Measurements from ENCODE around the gene FOXRED1. TPM values are rescaled to one million over a fixed set of nuclear protein-coding genes. Genes with fewer than 3 reads are reported as not detected.
"Not testable (repeated sequence)": the region's sequence is repeated elsewhere in the genome, so short reads cannot be mapped to it uniquely, and the experiment has no call there.

Gene FOXRED1
- total RNA-seq, 2 experiments from 2014 or later = 34.8 to 43.4 TPM

- H3K4me3 Mint-ChIP-seq; H3K36me3 Mint-ChIP-seq (ENCODE audit: low read depth); H3K4me1 Mint-ChIP-seq; H3K27me3 Mint-ChIP-seq; POLR2A ChIA-PET; H3K9me3 Mint-ChIP-seq; DNase-seq; H3K27ac Mint-ChIP-seq: not testable (repeated sequence)
- CTCF ChIA-PET = interaction anchor here (1.8 kb wide), 1 partner anchor 7 kb away, joined by 4 read pairs; no protein-coding TSS in a partner anchor
These were observed 13.4 kb upstream of the FOXRED1 start for GRCh38 chr11:126255507-126255906.

GRCh38 chr11:126256216-126256615 is 12.7 kb upstream of the FOXRED1 start:
- no peaks in the 10 kb centered on the region for H3K4me1 Mint-ChIP-seq
- no peaks in the 10 kb centered on the region for H3K27me3 Mint-ChIP-seq
- DNase-seq = no peak
- CTCF ChIA-PET = no interaction called here
- no peaks in the 10 kb centered on the region for H3K9me3 Mint-ChIP-seq
- POLR2A ChIA-PET = no interaction called here
- no peak overlapping the region for H3K27ac Mint-ChIP-seq
- peaks cover 10% of the 10 kb centered on the region for H3K36me3 Mint-ChIP-seq (ENCODE audit: low read depth)
- no peak overlapping the region for H3K4me3 Mint-ChIP-seq

GRCh38 chr11:126257144-126257543 is 11.8 kb upstream of the FOXRED1 start:
- ChIA-PET POLR2A (no interaction called here), CTCF (no interaction called here)
- DNase-seq = no peak
- Mint-ChIP-seq H3K27me3 (no peaks in the 10 kb centered on the region), H3K27ac (no peak overlapping the region), H3K9me3 (no peaks in the 10 kb centered on the region), H3K4me1 (no peaks in the 10 kb centered on the region), H3K4me3 (no peak overlapping the region), H3K36me3 (ENCODE audit: low read depth) (peaks cover 13% of the 10 kb centered on the region)

- Mint-ChIP-seq H3K9me3 (no peaks in the 10 kb centered on the region), H3K4me3 (no peak overlapping the region), H3K36me3 (ENCODE audit: low read depth) (peaks cover 13% of the 10 kb centered on the region), H3K27me3 (no peaks in the 10 kb centered on the region), H3K27ac (no peak overlapping the region), H3K4me1 (no peaks in the 10 kb centered on the region)
- ChIA-PET POLR2A (no interaction called here), CTCF (no interaction called here)
- no peak for DNase-seq
These were observed 11.2 kb upstream of the FOXRED1 start for GRCh38 chr11:126257764-126258163.

GRCh38 chr11:126262216-126262615 is 6.7 kb upstream of the FOXRED1 start:
- H3K4me1 Mint-ChIP-seq = peaks cover 8% of the 10 kb centered on the region
- no peak for DNase-seq
- H3K4me3 Mint-ChIP-seq = no peak overlapping the region
- ChIA-PET CTCF (interaction anchor here (0.6 to 1.3 kb wide), 4 partner anchors 8 to 26 kb away, joined by 3 to 4 read pairs (median 3); no protein-coding TSS in a partner anchor), POLR2A (no interaction called here)
- H3K27me3 Mint-ChIP-seq = no peaks in the 10 kb centered on the region
- no peak overlapping the region for H3K27ac Mint-ChIP-seq
- H3K9me3 Mint-ChIP-seq = no peaks in the 10 kb centered on the region
- H3K36me3 Mint-ChIP-seq (ENCODE audit: low read depth) = peaks cover 50% of the 10 kb centered on the region

- Mint-ChIP-seq H3K27ac (no peak overlapping the region), H3K9me3 (no peaks in the 10 kb centered on the region), H3K36me3 (ENCODE audit: low read depth) (peaks cover 56% of the 10 kb centered on the region), H3K27me3 (no peaks in the 10 kb centered on the region), H3K4me3 (no peak overlapping the region), H3K4me1 (peaks cover 17% of the 10 kb centered on the region)
- ChIA-PET CTCF (interaction anchor here (1.3 kb wide), 1 partner anchor 9 kb away, joined by 4 read pairs; no protein-coding TSS in a partner anchor), POLR2A (no interaction called here)
- no peak for DNase-seq
These were observed 5.5 kb upstream of the FOXRED1 start for GRCh38 chr11:126263489-126263888.

GRCh38 chr11:126265811-126266210 is 3.1 kb upstream of the FOXRED1 start:
- no peak for DNase-seq
- peaks cover 58% of the 10 kb centered on the region for H3K36me3 Mint-ChIP-seq (ENCODE audit: low read depth)
- no peaks in the 10 kb centered on the region for H3K9me3 Mint-ChIP-seq
- CTCF ChIA-PET = interaction anchor here (1.0 kb wide), 1 partner anchor 9 kb away, joined by 3 read pairs; no protein-coding TSS in a partner anchor
- no peak overlapping the region for H3K4me3 Mint-ChIP-seq
- POLR2A ChIA-PET = interaction anchor here (0.6 kb wide), 1 partner anchor 12 kb away, joined by 4 read pairs; no protein-coding TSS in a partner anchor
- H3K27me3 Mint-ChIP-seq = no peaks in the 10 kb centered on the region
- peaks cover 33% of the 10 kb centered on the region for H3K4me1 Mint-ChIP-seq
- no peak overlapping the region for H3K27ac Mint-ChIP-seq

- ChIA-PET POLR2A (no interaction called here), CTCF (interaction anchor here (0.5 to 1.6 kb wide), 2 partner anchors 48 to 54 kb away, joined by 3 to 6 read pairs; no protein-coding TSS in a partner anchor)
- Mint-ChIP-seq H3K27ac (peak overlapping the region; percentile 99), H3K36me3 (ENCODE audit: low read depth) (peaks cover 58% of the 10 kb centered on the region), H3K27me3 (no peaks in the 10 kb centered on the region), H3K9me3 (no peaks in the 10 kb centered on the region), H3K4me1 (peaks cover 41% of the 10 kb centered on the region), H3K4me3 (peak overlapping the region; percentile 98)
- DNase-seq = no peak
These were observed 1.3 kb upstream of the FOXRED1 start for GRCh38 chr11:126267650-126268049.

GRCh38 chr11:126268361-126268707 is 620 bp upstream of the FOXRED1 start:
- Mint-ChIP-seq H3K4me1 (peaks cover 44% of the 10 kb centered on the region), H3K27ac (peak overlapping the region; percentile 99), H3K9me3 (no peaks in the 10 kb centered on the region), H3K4me3 (peak overlapping the region; percentile 98), H3K36me3 (ENCODE audit: low read depth) (peaks cover 54% of the 10 kb centered on the region), H3K27me3 (no peaks in the 10 kb centered on the region)
- DNase-seq = no peak
- CTCF ChIA-PET = interaction anchor here (0.5 to 1.6 kb wide), 2 partner anchors 49 to 53 kb away, joined by 3 to 6 read pairs; no protein-coding TSS in a partner anchor
- POLR2A ChIA-PET = no interaction called here

- ChIA-PET CTCF (interaction anchor here (2.0 kb wide), 1 partner anchor 8 kb away, joined by 7 read pairs; the partner anchor contains the start of gene FOXRED1), POLR2A (no interaction called here)
- Mint-ChIP-seq H3K27me3 (no peaks in the 10 kb centered on the region), H3K36me3 (ENCODE audit: low read depth) (peaks cover 33% of the 10 kb centered on the region), H3K27ac (no peak overlapping the region), H3K9me3 (no peaks in the 10 kb centered on the region), H3K4me3 (no peak overlapping the region), H3K4me1 (peaks cover 36% of the 10 kb centered on the region)
- no peak for DNase-seq
These were observed 8.4 kb downstream of the FOXRED1 start for GRCh38 chr11:126277322-126277721.

GRCh38 chr11:126277780-126278179 is 8.8 kb downstream of the FOXRED1 start:
- H3K36me3 Mint-ChIP-seq (ENCODE audit: low read depth) = peaks cover 30% of the 10 kb centered on the region
- POLR2A ChIA-PET = no interaction called here

GRCh38 chr11:126279191-126279590 is 10.2 kb downstream of the FOXRED1 start:
- Mint-ChIP-seq H3K4me3 (no peak overlapping the region), H3K27ac (no peak overlapping the region), H3K27me3 (no peaks in the 10 kb centered on the region), H3K36me3 (ENCODE audit: low read depth) (peaks cover 24% of the 10 kb centered on the region), H3K4me1 (peaks cover 42% of the 10 kb centered on the region), H3K9me3 (no peaks in the 10 kb centered on the region)
- no peak for DNase-seq
- ChIA-PET POLR2A (no interaction called here), CTCF (interaction anchor here (2.0 kb wide), 1 partner anchor 9 kb away, joined by 7 read pairs; the partner anchor contains the start of gene FOXRED1)

More at GRCh38 chr11:126277780-126278179, 8.8 kb downstream of the FOXRED1 start:
- H3K9me3 Mint-ChIP-seq = no peaks in the 10 kb centered on the region
- H3K27me3 Mint-ChIP-seq = no peaks in the 10 kb centered on the region
- peaks cover 36% of the 10 kb centered on the region for H3K4me1 Mint-ChIP-seq
- DNase-seq = no peak
- no peak overlapping the region for H3K4me3 Mint-ChIP-seq
- H3K27ac Mint-ChIP-seq = no peak overlapping the region
- CTCF ChIA-PET = interaction anchor here (2.0 kb wide), 1 partner anchor 8 kb away, joined by 7 read pairs; the partner anchor contains the start of gene FOXRED1

GRCh38 chr11:126280595-126280994 is 11.6 kb downstream of the FOXRED1 start:
- Mint-ChIP-seq H3K36me3 (ENCODE audit: low read depth) (peaks cover 14% of the 10 kb centered on the region), H3K27ac (peak overlapping the region; percentile 71), H3K4me3 (no peak overlapping the region), H3K9me3 (no peaks in the 10 kb centered on the region), H3K4me1 (peaks cover 49% of the 10 kb centered on the region), H3K27me3 (no peaks in the 10 kb centered on the region)
- ChIA-PET CTCF (interaction anchor here (0.7 to 1.7 kb wide), 3 partner anchors 16 to 69 kb away, joined by 3 to 4 read pairs (median 3); partner anchors contain the start of genes FAM118B and RPUSD4), POLR2A (no interaction called here)
- no peak for DNase-seq

- H3K4me1 Mint-ChIP-seq = peaks cover 47% of the 10 kb centered on the region
- H3K36me3 Mint-ChIP-seq (ENCODE audit: low read depth) = peaks cover 9% of the 10 kb centered on the region
- DNase-seq = no peak
- ChIA-PET POLR2A (no interaction called here), CTCF (interaction anchor here (0.7 to 1.7 kb wide), 8 partner anchors 8 to 70 kb away, joined by 3 to 14 read pairs (median 3); partner anchors contain the start of genes FAM118B and RPUSD4)
- no peaks in the 10 kb centered on the region for H3K27me3 Mint-ChIP-seq
- no peaks in the 10 kb centered on the region for H3K9me3 Mint-ChIP-seq
- H3K4me3 Mint-ChIP-seq = peak overlapping the region; percentile 88
- peak overlapping the region; percentile 55 for H3K27ac Mint-ChIP-seq
These were observed 12.3 kb downstream of the FOXRED1 start for GRCh38 chr11:126281245-126281644.
